CD8-positive, alpha-beta memory T cell (primary cell): ENCODE measurements around the gene SSC5D. TPM values are rescaled to one million over a fixed set of nuclear protein-coding genes. Genes with fewer than 3 reads are reported as not detected.
"Not testable (repeated sequence)": the region's sequence is repeated elsewhere in the genome, so short reads cannot be mapped to it uniquely, and the experiment has no call there.

ENCODE experiments used
- CTCF ChIA-PET: fragments of 350-600 bp; sonication (Branson Sonifier 250); formaldehyde crosslinking; loops from one replicate; lab custom pipeline; 2021; ENCODE audit warnings: antibody characterized with exemption; lab: Charles Lee
- POLR2A ChIA-PET: fragments of 350-600 bp; sonication (Branson Sonifier 250); formaldehyde crosslinking; loops from one replicate; lab custom pipeline; 2021; ENCODE audit warnings: antibody characterized with exemption; lab: Charles Lee
- DNase-seq, 5 donors: peaks; one replicate each; pipeline versions ENCODE4 v3.0.0 to v3.0.0-alpha.2; 2020 to 2022; ENCODE audit warnings: mixed read lengths in 1 of 5
- H3K27ac ChIP-seq: one replicate; pipeline ENCODE4 v1.7.0; 2013; ENCODE audit warnings: low read depth, mild to moderate bottlenecking, low read length, moderate library complexity
- H3K27me3 ChIP-seq: 2 replicates; pipeline ENCODE4 v1.7.0; 2013; ENCODE audit warnings: low read length, mild to moderate bottlenecking; ENCODE audit not compliant: insufficient read depth, poor library complexity, severe bottlenecking
- H3K36me3 ChIP-seq: 2 replicates; pipeline ENCODE4 v1.7.0; 2013; ENCODE audit warnings: mild to moderate bottlenecking, low read length, moderate library complexity; ENCODE audit not compliant: insufficient read depth
- H3K4me1 ChIP-seq: 2 replicates; pipeline ENCODE4 v1.7.0; 2013; ENCODE audit warnings: mild to moderate bottlenecking, low read length, moderate library complexity; ENCODE audit not compliant: insufficient read depth
- H3K4me3 ChIP-seq: 2 replicates; pipeline ENCODE4 v1.7.0; 2013; ENCODE audit warnings: mild to moderate bottlenecking, low read length
- H3K9me3 ChIP-seq: 2 replicates; pipeline ENCODE4 v1.7.0; 2013; ENCODE audit warnings: mild to moderate bottlenecking, low read length
- H3K27ac Mint-ChIP-seq, 8 donors: one replicate each; pipeline ENCODE4 v1.8.0; 2020 to 2021; ENCODE audit warnings: mixed read lengths in 8 of 8, mild to moderate bottlenecking in 6 of 8, inconsistent platforms in 3 of 8, moderate library complexity in 3 of 8
- H3K27me3 Mint-ChIP-seq, 2 donors: one replicate each; pipeline ENCODE4 v1.8.0; 2020 to 2021; ENCODE audit warnings: mixed read lengths in 2 of 2, mild to moderate bottlenecking in 1 of 2, moderate library complexity in 1 of 2
- H3K36me3 Mint-ChIP-seq, 3 donors: one replicate each; pipeline ENCODE4 v1.8.0; 2020 to 2021; ENCODE audit warnings: mixed read lengths in 3 of 3, inconsistent platforms in 1 of 3, mild to moderate bottlenecking in 1 of 3
- H3K4me1 Mint-ChIP-seq, 3 donors: one replicate each; pipeline ENCODE4 v1.8.0; 2020 to 2021; ENCODE audit warnings: mixed read lengths in 3 of 3, inconsistent platforms in 1 of 3, mild to moderate bottlenecking in 1 of 3
- H3K4me3 Mint-ChIP-seq, 7 donors: one replicate each; pipeline ENCODE4 v1.8.0; 2020 to 2021; ENCODE audit warnings: mixed read lengths in 7 of 7, mild to moderate bottlenecking in 6 of 7, moderate library complexity in 4 of 7, inconsistent platforms in 2 of 7
- H3K9me3 Mint-ChIP-seq, 5 donors: one replicate each; pipeline ENCODE4 v1.8.0; 2020 to 2022; ENCODE audit warnings: mixed read lengths in 5 of 5, mild to moderate bottlenecking in 3 of 5, moderate library complexity in 2 of 5, inconsistent platforms in 1 of 5
- polyA plus RNA-seq: library from polyadenylated mRNA; unstranded; fragments of 300-500 nt; fragmentation: Illumina TruSeq; gene quantifications from one replicate; pipeline ENCODE4 v1.2.3, GENCODE V29; 2021
- total RNA-seq, 2 experiments: library from RNA; stranded (reverse); gene quantifications; one replicate each; pipeline ENCODE4 v1.2.3, GENCODE V29; 2021

SSC5D gene
- total and polyA plus RNA-seq, 3 experiments from 2014 or later = 0.35 to 1.2 TPM; not detected in 1

DNA sequence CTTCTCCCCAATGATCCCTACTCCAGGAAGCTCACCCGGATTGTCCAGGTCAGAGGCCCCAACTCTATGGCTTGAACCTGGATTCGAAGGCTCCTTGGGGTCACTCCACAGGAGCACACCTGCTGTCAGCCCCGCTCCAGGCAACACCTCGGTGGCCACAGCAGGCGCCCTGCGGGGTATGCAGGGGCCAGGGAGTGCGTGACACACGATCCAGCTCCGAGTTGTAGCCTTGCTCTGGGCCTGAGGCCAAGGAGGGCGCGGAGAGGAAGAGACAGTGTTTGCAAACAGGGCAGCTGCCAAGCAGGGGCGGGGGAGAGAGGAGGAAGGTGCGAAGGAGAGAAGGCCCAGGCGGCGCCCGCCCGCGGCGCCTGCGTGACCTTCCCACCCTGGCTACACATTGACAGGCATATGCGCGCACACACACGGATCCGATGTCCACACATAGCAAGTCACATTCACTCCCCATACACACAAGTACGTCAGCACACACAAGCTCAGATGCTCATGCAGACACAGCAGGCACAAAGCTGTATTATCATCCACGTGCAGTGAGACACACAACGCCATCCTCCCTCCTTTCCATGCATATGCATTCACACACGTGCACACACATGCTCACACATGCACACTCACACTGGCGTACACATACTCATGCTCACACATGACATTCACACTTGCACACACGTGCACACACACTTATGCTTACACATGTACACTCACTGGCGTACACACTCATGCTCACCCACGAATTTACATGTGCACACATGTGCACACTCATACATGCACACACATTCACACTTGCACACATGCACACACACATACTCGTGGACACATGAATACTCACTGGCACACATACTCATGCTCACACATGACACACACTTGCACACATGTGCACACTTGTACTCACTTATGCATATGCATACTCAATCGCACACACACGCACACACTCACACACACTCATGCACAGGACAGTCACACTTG is 38.3 kb downstream of the SSC5D start:
- Histone ChIP-seq H3K4me3 (no peak overlapping the region), H3K27me3 (no peaks in the 10 kb centered on the region), H3K36me3 (no peaks in the 10 kb centered on the region), H3K27ac (no peak overlapping the region), H3K4me1 (no peaks in the 10 kb centered on the region), H3K9me3 (no peaks in the 10 kb centered on the region)
- DNase-seq = no peak
- Mint-ChIP-seq H3K9me3 (no peaks in the 10 kb centered on the region), H3K36me3 (no peaks in the 10 kb centered on the region), H3K27ac (no peak overlapping the region), H3K4me1 (no peaks in the 10 kb centered on the region), H3K27me3 (peaks cover 1 to 12% of the 10 kb centered on the region in 2 donors), H3K4me3 (no peak overlapping the region)
- ChIA-PET CTCF (no interaction called here), POLR2A (no interaction called here)

GRCh38 chr19:55527197-55528029 is 39.2 kb downstream of the SSC5D start:
- no peaks in the 10 kb centered on the region for H3K36me3 Mint-ChIP-seq

DNA sequence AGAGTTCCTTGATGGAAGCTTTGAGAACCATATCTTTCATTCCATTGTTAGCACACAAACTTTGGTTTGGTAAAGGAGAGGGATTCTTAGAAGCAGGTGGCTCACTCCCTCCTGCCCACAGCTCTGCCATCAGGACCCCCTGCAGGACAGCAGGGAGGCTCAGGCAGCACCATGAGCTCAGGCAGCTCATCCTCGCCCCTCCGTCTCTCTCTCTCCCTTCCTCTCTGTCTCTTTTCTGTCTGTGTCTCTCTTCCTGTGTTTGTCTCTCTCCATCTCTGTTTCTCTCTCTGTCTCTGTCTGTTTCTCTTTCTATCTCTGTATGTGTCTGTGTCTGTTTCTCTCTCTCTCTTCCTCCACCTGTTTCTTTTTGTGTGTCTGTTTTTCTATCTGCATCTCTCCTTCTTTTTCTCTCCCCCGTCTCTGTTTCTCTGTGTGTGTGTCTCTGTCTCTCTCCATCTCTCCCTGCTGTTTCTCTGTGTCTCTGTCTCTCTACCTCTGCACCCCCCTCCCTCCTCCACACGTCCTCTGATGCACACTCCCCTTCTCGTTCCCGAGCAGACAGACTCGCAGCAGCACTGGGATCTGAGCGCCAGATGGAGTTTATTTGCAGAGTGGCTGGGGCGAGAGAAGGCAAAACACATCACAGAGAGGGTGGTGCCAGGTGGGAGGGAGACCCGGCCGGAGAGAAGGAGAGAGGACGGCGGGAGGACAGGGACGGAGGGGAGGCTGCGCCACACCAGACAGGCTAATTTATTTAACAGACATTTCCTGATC is 40.0 kb downstream of the SSC5D start:
- CTCF ChIA-PET = no interaction called here
- no peak overlapping the region for H3K4me3 ChIP-seq
- Mint-ChIP-seq H3K27ac (no peak overlapping the region), H3K27me3 (peaks cover 1 to 8% of the 10 kb centered on the region in 2 donors), H3K9me3 (no peaks in the 10 kb centered on the region), H3K4me3 (no peak overlapping the region), H3K36me3 (no peaks in the 10 kb centered on the region), H3K4me1 (no peaks in the 10 kb centered on the region)
- no peaks in the 10 kb centered on the region for H3K36me3 ChIP-seq
- POLR2A ChIA-PET = no interaction called here
- H3K27ac ChIP-seq = no peak overlapping the region
- DNase-seq = no peak
- H3K27me3 ChIP-seq = no peaks in the 10 kb centered on the region
- H3K9me3 ChIP-seq = no peaks in the 10 kb centered on the region
- no peaks in the 10 kb centered on the region for H3K4me1 ChIP-seq

More at GRCh38 chr19:55527197-55528029, 39.2 kb downstream of the SSC5D start:
- no peak overlapping the region for H3K4me3 Mint-ChIP-seq
- ChIA-PET CTCF (no interaction called here), POLR2A (no interaction called here)
- no peak for DNase-seq
- H3K27ac ChIP-seq = no peak overlapping the region
- H3K9me3 Mint-ChIP-seq = no peaks in the 10 kb centered on the region
- no peaks in the 10 kb centered on the region for H3K27me3 ChIP-seq
- no peak overlapping the region for H3K27ac Mint-ChIP-seq
- H3K36me3 ChIP-seq = no peaks in the 10 kb centered on the region
- H3K9me3 ChIP-seq = no peaks in the 10 kb centered on the region
- no peak overlapping the region for H3K4me3 ChIP-seq
- peaks cover 1 to 8% of the 10 kb centered on the region in 2 donors for H3K27me3 Mint-ChIP-seq
- H3K4me1 ChIP-seq = no peaks in the 10 kb centered on the region
- no peaks in the 10 kb centered on the region for H3K4me1 Mint-ChIP-seq

- H3K36me3 ChIP-seq = no peaks in the 10 kb centered on the region
- no peaks in the 10 kb centered on the region for H3K27me3 ChIP-seq
- no peaks in the 10 kb centered on the region for H3K36me3 Mint-ChIP-seq
- no peaks in the 10 kb centered on the region for H3K9me3 ChIP-seq
- no peak overlapping the region for H3K4me3 Mint-ChIP-seq
- H3K9me3 Mint-ChIP-seq = no peaks in the 10 kb centered on the region
- no peak overlapping the region for H3K4me3 ChIP-seq
- no peaks in the 10 kb centered on the region for H3K4me1 ChIP-seq
- CTCF ChIA-PET = no interaction called here
- H3K4me1 Mint-ChIP-seq = no peaks in the 10 kb centered on the region
- POLR2A ChIA-PET = no interaction called here
- no peak for DNase-seq
- no peak overlapping the region for H3K27ac ChIP-seq
- peaks cover 4 to 6% of the 10 kb centered on the region in 2 donors for H3K27me3 Mint-ChIP-seq
- H3K27ac Mint-ChIP-seq = no peak overlapping the region
Observed at GRCh38 chr19:55529636-55530234, 41.5 kb downstream of the SSC5D start.

GRCh38 chr19:55530996-55531395 is 42.8 kb downstream of the SSC5D start:
- POLR2A ChIA-PET = no interaction called here
- no peaks in the 10 kb centered on the region for H3K27me3 ChIP-seq
- no peaks in the 10 kb centered on the region for H3K4me1 ChIP-seq
- Mint-ChIP-seq H3K27me3 (peaks cover 0 to 6% of the 10 kb centered on the region in 2 donors), H3K27ac (no peak overlapping the region), H3K9me3 (no peaks in the 10 kb centered on the region), H3K4me3 (no peak overlapping the region), H3K4me1 (no peaks in the 10 kb centered on the region), H3K36me3 (no peaks in the 10 kb centered on the region)
- no peak overlapping the region for H3K4me3 ChIP-seq
- DNase-seq = no peak
- no peak overlapping the region for H3K27ac ChIP-seq
- CTCF ChIA-PET = no interaction called here
- no peaks in the 10 kb centered on the region for H3K9me3 ChIP-seq
- no peaks in the 10 kb centered on the region for H3K36me3 ChIP-seq

DNA sequence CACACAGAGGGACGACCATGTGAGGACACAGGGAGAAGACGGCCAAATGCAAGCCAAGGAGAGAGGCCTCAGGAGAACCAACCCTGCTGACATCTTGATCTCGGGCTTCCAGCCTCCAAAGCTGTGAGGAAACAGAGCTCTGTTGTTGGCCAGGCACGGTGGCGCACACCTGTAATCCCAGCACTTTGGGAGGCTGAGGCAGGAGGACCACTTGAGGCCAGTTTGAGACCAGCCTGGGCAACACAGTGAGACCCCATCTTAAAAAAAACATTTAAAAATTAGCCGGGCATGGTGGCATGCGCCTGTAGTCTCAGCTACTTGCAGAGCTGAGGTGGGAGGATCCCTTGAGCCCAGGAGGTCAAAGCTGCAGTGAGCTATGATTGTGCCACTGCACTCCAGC is 46.0 kb downstream of the SSC5D start:
- POLR2A ChIA-PET, H3K4me1 Mint-ChIP-seq, H3K27ac Mint-ChIP-seq, H3K9me3 Mint-ChIP-seq, H3K4me3 Mint-ChIP-seq, H3K27me3 ChIP-seq, H3K4me1 ChIP-seq, H3K27me3 Mint-ChIP-seq, H3K4me3 ChIP-seq, H3K36me3 ChIP-seq, H3K9me3 ChIP-seq, DNase-seq, H3K36me3 Mint-ChIP-seq, H3K27ac ChIP-seq: not testable (repeated sequence)
- CTCF ChIA-PET = interaction anchor here (1.1 to 1.9 kb wide), 2 partner anchors 30 to 98 kb away, joined by 4 read pairs; no protein-coding TSS in a partner anchor

- Histone ChIP-seq H3K27ac (no peak overlapping the region), H3K4me1 (no peaks in the 10 kb centered on the region), H3K27me3 (no peaks in the 10 kb centered on the region), H3K36me3 (no peaks in the 10 kb centered on the region), H3K9me3 (no peaks in the 10 kb centered on the region), H3K4me3 (no peak overlapping the region)
- H3K27ac Mint-ChIP-seq = peak overlapping the region in 2 of 8 donors; percentile 43 to 64
- DNase-seq = no peak
- ChIA-PET CTCF (interaction anchor here (1.1 to 1.9 kb wide), 3 partner anchors 31 to 97 kb away, joined by 3 to 4 read pairs (median 4); partner anchors contain the start of gene ZNF865), POLR2A (no interaction called here)
- H3K4me1 Mint-ChIP-seq = no peaks in the 10 kb centered on the region
- peaks cover 0 to 6% of the 10 kb centered on the region in 2 donors for H3K27me3 Mint-ChIP-seq
- no peaks in the 10 kb centered on the region for H3K36me3 Mint-ChIP-seq
- H3K9me3 Mint-ChIP-seq = no peaks in the 10 kb centered on the region
- no peak overlapping the region for H3K4me3 Mint-ChIP-seq
Observed at GRCh38 chr19:55535173-55535964, 47.1 kb downstream of the SSC5D start.
